ENCODE measurements around the gene CCM2L.

Gene CCM2L

DNA sequence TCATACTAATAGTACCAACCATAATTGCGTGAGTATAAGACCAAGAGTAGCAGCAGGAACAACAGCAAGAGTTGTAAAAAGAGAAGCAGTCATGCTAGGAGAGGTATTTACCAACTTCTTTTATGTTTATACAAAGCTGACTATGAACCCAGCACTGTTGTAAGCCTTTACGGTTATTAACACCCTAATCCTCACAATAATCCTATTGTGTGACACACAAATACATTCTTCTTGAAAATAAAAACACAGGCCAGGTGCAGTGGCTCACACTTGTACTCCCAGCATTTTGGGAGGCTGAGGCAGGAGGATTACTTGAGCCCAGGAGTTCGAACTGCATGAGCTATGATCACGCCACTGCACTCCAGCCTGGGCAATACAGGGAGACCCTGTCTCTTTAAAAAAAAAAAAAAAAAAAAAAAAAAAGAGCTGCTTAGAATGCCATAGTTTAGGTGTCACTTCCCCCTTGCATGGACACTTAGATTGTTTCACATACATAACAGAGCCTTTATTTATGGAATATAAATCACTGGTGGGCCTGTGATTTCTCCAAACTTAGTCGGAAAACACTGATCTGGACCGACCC, 62.0 kb downstream of the CCM2L start:
- 0 out of 2 replicates have a peak, but pooled peaks cover 2% of the 10 kb centered on the region for H3K36me3 ChIP-seq (ENCODE audit: low read length)
- H3F3A ChIP-seq (ENCODE audit: insufficient read depth): peaks cover 23% of the 10 kb centered on the region
- no peak for TF ChIP-seq EZH2phosphoT487 (conservative IDR thresholded peaks at IDR 0.05; ENCODE audit: low read length)
- no peak for TF ChIP-seq CTCF (IDR thresholded peaks at IDR 0.05; ENCODE audit: insufficient read depth, low read length, poor library complexity, severe bottlenecking)

GRCh38 chr20:32075534-32075933, 65.3 kb downstream of the CCM2L start:
- no peaks in the 10 kb centered on the region for H3K27me3 ChIP-seq (ENCODE audit: low read length)
- H3K4me2 ChIP-seq (ENCODE audit: low read depth, low read length, poor library complexity, severe bottlenecking): no peak overlapping the region
- no peaks in the 10 kb centered on the region for H3K9me3 ChIP-seq (ENCODE audit: insufficient read depth, low read length)
- H3K4me3 ChIP-seq (ENCODE audit: insufficient read depth, low read length, poor library complexity, severe bottlenecking): no peak overlapping the region
- no peaks in the 10 kb centered on the region for H3K9me2 ChIP-seq (replicated peaks; ENCODE audit: insufficient read depth, low read length)
- H3K79me2 ChIP-seq (ENCODE audit: insufficient read depth, low read length): no peaks in the 10 kb centered on the region
- no peaks in the 10 kb centered on the region for H4K20me1 ChIP-seq (ENCODE audit: low read depth, low read length)
- no peak overlapping the region for H3K9ac ChIP-seq (ENCODE audit: low read length)
- no peaks in the 10 kb centered on the region for H3K36me3 ChIP-seq (ENCODE audit: low read length)
- TF ChIP-seq CTCF (IDR thresholded peaks at IDR 0.05; ENCODE audit: insufficient read depth, low read length, poor library complexity, severe bottlenecking) (no peak), EZH2phosphoT487 (conservative IDR thresholded peaks at IDR 0.05; ENCODE audit: low read length) (no peak)
- peaks cover 1% of the 10 kb centered on the region for H3F3A ChIP-seq (ENCODE audit: insufficient read depth)
- no peak overlapping the region for H2AFZ ChIP-seq (ENCODE audit: low read depth, low read length, severe bottlenecking)
- no peak overlapping the region for H3K27ac ChIP-seq (ENCODE audit: low read depth, low read length)

More for the DNA sequence above, 62.0 kb downstream of the CCM2L start:
- Histone ChIP-seq H3K4me3 (ENCODE audit: insufficient read depth, low read length, poor library complexity, severe bottlenecking) (no peak overlapping the region), H3K9me3 (ENCODE audit: insufficient read depth, low read length) (no peaks in the 10 kb centered on the region), H3K27ac (ENCODE audit: low read depth, low read length) (peak overlapping the region; percentile 30; the same call in 1 of the 2 replicates), H2AFZ (ENCODE audit: low read depth, low read length, severe bottlenecking) (no peak overlapping the region), H3K9ac (ENCODE audit: low read length) (no peak overlapping the region), H3K4me2 (ENCODE audit: low read depth, low read length, poor library complexity, severe bottlenecking) (no peak overlapping the region), H4K20me1 (ENCODE audit: low read depth, low read length) (no peaks in the 10 kb centered on the region), H3K27me3 (ENCODE audit: low read length) (no peaks in the 10 kb centered on the region), H3K9me2 (replicated peaks; ENCODE audit: insufficient read depth, low read length) (no peaks in the 10 kb centered on the region), H3K79me2 (ENCODE audit: insufficient read depth, low read length) (peaks cover 3% of the 10 kb centered on the region)

- Histone ChIP-seq H3K4me3 (ENCODE audit: insufficient read depth, low read length, poor library complexity, severe bottlenecking) (no peak overlapping the region), H2AFZ (ENCODE audit: low read depth, low read length, severe bottlenecking) (no peak overlapping the region), H3K27ac (ENCODE audit: low read depth, low read length) (no peak overlapping the region), H3K79me2 (ENCODE audit: insufficient read depth, low read length) (no peaks in the 10 kb centered on the region), H3K9me3 (ENCODE audit: insufficient read depth, low read length) (no peaks in the 10 kb centered on the region), H4K20me1 (ENCODE audit: low read depth, low read length) (no peaks in the 10 kb centered on the region), H3K36me3 (ENCODE audit: low read length) (no peaks in the 10 kb centered on the region), H3K9ac (ENCODE audit: low read length) (no peak overlapping the region), H3K4me2 (ENCODE audit: low read depth, low read length, poor library complexity, severe bottlenecking) (no peak overlapping the region), H3K9me2 (replicated peaks; ENCODE audit: insufficient read depth, low read length) (no peaks in the 10 kb centered on the region), H3F3A (ENCODE audit: insufficient read depth) (no peaks in the 10 kb centered on the region), H3K27me3 (ENCODE audit: low read length) (no peaks in the 10 kb centered on the region)
- TF ChIP-seq EZH2phosphoT487 (conservative IDR thresholded peaks at IDR 0.05; ENCODE audit: low read length): no peak
- TF ChIP-seq CTCF (IDR thresholded peaks at IDR 0.05; ENCODE audit: insufficient read depth, low read length, poor library complexity, severe bottlenecking): no peak
Measured at GRCh38 chr20:32077190-32077589, 67.0 kb downstream of the CCM2L start.
